Bone marrow (tissue), 2 donors: ENCODE results near the gene NR1D1.

Experiments
- DNase-seq, 2 donors: peaks; one replicate each; lab custom pipeline; 2025; lab: John Stamatoyannopoulos, UW

NR1D1 gene

GRCh38 chr17:40075201-40075941 lies 25.0 kb downstream of the NR1D1 start:
- DNase-seq: peak; percentile 31 to 56

DNA sequence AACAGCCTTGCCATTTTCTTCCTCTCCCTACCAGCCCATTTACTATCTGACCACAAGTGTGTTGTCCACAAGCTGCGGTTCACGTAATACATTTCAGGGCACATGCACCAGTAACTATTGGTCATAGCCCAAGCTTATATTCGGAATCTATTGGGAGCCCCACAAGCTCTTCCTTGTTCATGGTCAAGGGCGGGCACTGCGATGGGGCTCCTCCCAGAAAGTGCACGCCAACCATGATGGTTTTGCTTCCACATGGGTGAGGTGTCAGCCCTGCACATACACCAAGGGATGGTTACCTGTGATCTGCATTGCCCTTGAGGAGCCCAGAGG lies 25.6 kb downstream of the NR1D1 start:
- DNase-seq: no peak

- no peak for DNase-seq
Measured at GRCh38 chr17:40074175-40074512, 26.2 kb downstream of the NR1D1 start.

DNA sequence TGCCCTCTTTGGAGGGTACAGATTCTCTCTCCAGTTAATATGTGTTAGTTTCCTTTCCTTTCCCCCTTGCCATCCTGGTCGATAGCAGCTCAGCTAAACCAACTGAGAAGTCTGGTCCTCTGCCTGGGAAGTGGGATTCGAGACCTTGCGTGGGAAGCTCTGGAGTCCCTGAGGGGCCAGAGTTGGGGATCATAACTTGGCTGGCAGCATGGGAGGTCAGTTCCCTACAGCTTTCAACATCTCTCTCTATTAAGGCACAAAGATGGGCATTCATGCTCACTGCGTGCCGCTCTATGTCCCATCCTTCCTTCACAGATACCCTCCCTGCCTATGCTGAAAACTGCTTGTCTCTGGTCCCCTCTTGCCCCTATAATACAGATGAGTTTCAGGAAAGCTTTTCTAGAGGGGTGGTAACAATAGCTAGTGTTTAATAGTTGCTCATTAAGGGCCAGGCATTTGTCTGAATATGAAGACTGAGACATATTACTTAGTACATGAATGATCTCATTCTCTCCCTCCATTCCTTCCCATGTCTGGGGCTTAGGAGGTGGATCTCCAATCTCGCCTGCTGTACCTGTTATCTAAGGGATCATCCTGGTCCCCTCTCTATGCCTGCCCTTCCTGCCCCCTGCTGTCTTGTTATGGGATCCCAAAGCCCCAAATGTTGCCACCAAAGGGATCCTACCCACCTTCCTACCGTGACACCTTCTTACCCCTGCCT lies 26.8 kb downstream of the NR1D1 start:
- DNase-seq: no peak

DNA sequence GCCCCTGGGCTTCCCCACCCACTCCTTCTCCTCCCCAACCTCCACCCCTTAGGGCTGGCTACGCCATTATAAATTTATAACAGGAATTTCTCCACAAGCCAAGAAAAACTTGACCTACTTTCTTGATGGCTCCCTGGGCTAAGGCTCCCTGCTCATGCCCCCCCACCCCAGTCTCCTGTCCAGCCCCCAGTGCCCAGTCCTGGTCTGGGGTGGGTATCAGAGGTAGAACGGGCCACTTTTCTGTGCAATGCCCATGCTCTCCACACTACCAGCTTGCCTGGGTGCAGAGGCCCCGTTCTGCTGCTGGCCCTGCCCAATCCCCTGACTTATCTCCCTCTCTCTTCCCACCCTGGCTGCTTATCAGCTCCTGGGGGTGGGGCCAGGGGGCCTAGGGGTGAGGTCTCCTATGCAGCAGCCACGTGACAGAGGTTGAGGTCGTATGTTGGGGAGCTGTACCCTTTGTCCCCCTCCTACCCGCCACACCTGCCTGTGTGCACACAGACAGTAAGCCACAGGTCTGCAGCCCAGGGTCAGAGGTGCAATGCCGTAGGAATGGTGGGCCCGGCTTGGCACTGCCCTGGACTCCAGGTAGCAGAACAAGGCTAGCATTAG lies 27.5 kb downstream of the NR1D1 start:
- no peak for DNase-seq

GRCh38 chr17:40072040-40072734 lies 28.2 kb downstream of the NR1D1 start:
- no peak for DNase-seq

DNA sequence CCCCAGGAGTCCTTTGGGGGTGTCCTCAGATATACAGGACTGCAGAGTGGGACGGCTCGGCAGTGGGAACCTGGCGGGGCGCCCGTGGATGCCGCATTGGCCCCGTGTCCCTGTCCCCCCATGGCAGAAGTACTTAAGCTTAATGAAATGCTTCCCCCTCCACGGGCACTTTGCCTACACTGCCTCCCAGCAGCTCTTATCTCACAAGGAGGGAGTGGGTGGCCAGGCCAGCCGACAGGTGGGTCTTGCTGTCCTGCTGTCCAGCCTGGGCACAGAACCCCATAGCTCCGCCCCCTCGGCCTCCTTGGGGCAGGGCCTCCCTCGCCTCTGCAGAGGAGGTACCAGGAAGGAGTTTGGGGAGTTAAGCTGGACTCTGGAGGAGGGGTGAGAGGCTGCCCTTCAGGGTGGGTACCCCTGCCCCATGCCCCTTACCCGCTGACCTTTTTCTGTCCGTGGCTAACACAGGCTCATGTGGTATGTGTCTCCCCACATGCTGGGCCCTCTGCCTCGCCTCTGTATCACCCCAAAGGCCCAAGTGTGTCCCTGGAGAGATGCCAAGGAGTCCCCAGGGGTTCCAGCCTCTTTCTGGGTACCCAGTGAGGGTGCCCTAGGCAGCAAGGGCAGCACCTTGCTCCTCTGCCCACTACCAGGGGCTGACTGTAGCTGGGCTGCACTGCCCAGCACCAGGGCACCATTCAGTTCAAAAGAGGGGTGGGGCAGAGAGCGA lies 28.9 kb downstream of the NR1D1 start:
- DNase-seq: no peak

DNA sequence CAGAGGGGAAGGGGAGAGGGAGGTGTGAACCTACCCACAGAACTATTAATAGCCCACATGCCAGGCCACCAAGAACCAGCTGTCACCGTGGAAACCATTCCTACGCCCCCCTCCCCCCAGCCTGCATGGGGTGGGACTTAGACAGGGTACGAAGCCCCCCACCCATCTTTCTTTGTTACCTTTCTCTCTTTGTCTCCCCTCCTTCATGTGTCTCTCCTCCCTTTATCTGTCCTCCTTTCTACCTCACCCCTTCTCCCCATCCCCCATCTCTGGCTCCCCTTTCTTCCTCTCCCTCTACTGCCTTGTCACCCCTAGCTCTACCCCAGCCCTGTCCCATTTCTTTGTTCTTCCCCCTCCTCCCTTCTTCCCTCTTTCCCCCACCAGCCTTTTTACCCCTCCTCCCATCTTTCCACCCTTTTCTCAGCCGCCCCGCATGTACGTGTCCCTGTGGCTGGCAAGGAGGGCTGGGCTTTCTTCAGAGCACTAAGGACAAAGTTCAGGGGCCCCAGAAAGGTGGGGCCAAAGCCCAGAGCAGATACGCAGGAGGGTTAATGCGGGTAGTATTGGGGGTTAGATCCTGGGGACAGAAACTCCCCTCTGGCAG lies 29.6 kb downstream of the NR1D1 start:
- no peak for DNase-seq

GRCh38 chr17:40069751-40070708 lies 30.4 kb downstream of the NR1D1 start:
- no peak for DNase-seq

- DNase-seq: peak; percentile 16 to 63
Measured at GRCh38 chr17:40068917-40069750, 31.3 kb downstream of the NR1D1 start.

DNA sequence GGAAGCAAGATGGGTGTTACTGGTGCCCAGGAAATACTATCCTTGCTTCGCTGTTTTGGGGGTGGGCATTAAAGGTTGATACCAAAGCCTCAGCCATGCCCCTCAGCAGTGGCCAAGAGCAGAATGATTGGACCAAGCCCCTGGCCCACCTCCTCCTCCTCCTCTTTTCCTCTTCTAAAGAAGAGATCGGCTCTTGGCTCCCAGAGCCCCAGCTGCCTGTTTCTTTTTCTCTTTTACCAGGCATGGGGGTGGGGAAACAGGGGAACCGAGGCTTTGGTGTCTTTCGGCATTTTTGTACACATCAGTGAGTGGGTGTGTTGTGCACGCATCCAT lies 31.8 kb downstream of the NR1D1 start:
- no peak for DNase-seq

DNA sequence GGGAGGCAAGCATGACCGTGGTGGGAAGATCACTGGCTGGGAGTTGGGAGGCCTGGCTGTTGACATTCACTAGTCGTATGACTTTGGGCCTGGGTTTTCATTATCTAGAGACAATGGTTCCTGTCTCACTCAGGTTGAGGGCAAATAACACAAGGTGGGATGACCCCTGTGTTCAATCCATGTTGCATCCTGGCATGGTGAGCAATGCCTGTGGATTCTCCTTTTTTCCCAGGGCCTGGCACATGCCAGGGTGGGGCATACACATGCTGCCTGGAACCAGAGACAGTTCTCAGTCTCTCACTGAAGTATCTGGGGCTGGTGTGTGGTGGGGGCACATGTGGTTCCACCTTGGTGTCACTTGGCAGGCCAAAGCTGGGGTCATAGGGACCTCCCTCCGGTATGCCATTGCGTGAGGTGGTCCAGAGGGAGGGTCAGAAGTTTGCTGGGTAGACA lies 32.2 kb downstream of the NR1D1 start:
- DNase-seq: no peak

GRCh38 chr17:40067710-40068109 lies 32.7 kb downstream of the NR1D1 start:
- DNase-seq: no peak

GRCh38 chr17:40065769-40066510 lies 34.4 kb downstream of the NR1D1 start:
- no peak for DNase-seq

GRCh38 chr17:40064971-40065768 lies 35.2 kb downstream of the NR1D1 start:
- no peak for DNase-seq

DNA sequence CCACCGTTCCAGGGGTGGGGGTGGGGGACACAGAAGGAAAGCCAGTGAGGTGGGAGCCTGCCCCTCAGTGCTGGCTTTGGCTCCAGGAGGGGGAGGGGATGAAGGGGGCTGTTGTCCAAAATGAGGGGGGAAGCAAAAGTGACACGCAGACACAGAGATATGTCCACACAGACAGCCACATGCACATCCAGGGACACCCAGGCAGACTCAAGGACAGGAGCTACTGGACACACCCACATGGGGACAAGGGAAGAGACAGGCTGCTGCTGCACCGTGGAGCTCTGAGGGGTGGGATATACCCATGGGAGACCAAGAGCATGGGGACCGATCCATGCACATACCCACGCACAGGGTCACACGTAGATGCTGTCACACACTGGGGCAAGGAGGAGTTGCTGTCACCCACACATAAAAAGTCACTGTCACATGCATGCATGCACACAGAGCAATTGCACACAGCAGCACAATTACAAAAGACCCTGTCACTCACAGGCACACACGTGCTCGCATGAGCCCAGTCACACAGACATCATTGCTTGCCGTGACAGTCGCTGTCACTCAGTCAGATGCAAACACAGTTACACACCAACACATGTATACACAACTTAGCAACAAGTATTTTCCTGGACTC lies 36.4 kb downstream of the NR1D1 start:
- no peak for DNase-seq

GRCh38 chr17:40063187-40063771 lies 37.1 kb downstream of the NR1D1 start:
- DNase-seq: peak; percentile 10 to 65
